ENCODE results near the gene SSR2.

GRCh38 chr1:155973723-155974122, 47.0 kb downstream of the SSR2 start:
- TF ChIP-seq CTCF (IDR thresholded peaks at IDR 0.05; ENCODE audit: low read depth, low read length, poor library complexity, severe bottlenecking) (no peak), EZH2phosphoT487 (IDR thresholded peaks at IDR 0.05; ENCODE audit: borderline replicate concordance, low read length) (no peak)

All from DOHH2 (cell line).